Caco-2 (cell line): ENCODE measurements around the gene TMEM239. TPM values are rescaled to one million over a fixed set of nuclear protein-coding genes. Genes with fewer than 3 reads are reported as not detected.

Source experiments
- BruUV-seq: library from RNA; stranded (reverse); fragments of 400-500 nt; replicated peaks from 2 replicates; lab custom pipeline; 2021; lab: Mats Ljungman, UMichigan
- CTCF ChIA-PET: fragments of 300-600 bp; sonication (Branson Sonifier 250); formaldehyde crosslinking; loops from one replicate; lab custom pipeline; 2022; ENCODE audit warnings: antibody characterized with exemption; lab: Charles Lee
- POLR2A ChIA-PET: fragments of 300-600 bp; sonication (Branson Sonifier 250); formaldehyde crosslinking; loops from one replicate; lab custom pipeline; 2022; ENCODE audit warnings: antibody characterized with exemption; lab: Charles Lee
- DNase-seq, 2 experiments: peaks; one replicate each; pipeline versions ENCODE4 v3.0.0 to v3.0.0-alpha.2; 2020 to 2022
- H3K27me3 ChIP-seq: replicated peaks from 2 replicates; pipeline ENCODE4 v1.6.0; 2011; ENCODE audit warnings: low read length; ENCODE audit not compliant: control insufficient read depth, insufficient read depth
- H3K36me3 ChIP-seq: 2 replicates; pipeline ENCODE4 v1.5.1; 2011; ENCODE audit warnings: low read length; ENCODE audit not compliant: control insufficient read depth, insufficient read depth
- H3K4me1 ChIP-seq: fragments of 250-450 bp; sonication (Bioruptor Pico); 2 replicates; pipeline ENCODE4 v1.5.1; 2020; ENCODE audit warnings: mild to moderate bottlenecking
- H3K4me3 ChIP-seq: 2 replicates; pipeline ENCODE4 v1.5.1; 2011; ENCODE audit warnings: low read depth, mild to moderate bottlenecking, control low read depth, low read length
- H3K9me3 ChIP-seq: fragments of 250-450 bp; sonication (Bioruptor Pico); 2 replicates; pipeline ENCODE4 v1.5.1; 2020; ENCODE audit warnings: mild to moderate bottlenecking, moderate library complexity
- H3K27ac Mint-ChIP-seq: one replicate; pipeline ENCODE4 v1.8.0; 2022; ENCODE audit warnings: mixed read lengths; ENCODE audit not compliant: unreplicated experiment
- H3K27me3 Mint-ChIP-seq: one replicate; pipeline ENCODE4 v1.8.0; 2022; ENCODE audit warnings: mixed read lengths; ENCODE audit not compliant: insufficient read depth, unreplicated experiment
- H3K36me3 Mint-ChIP-seq: one replicate; pipeline ENCODE4 v1.8.0; 2022; ENCODE audit warnings: mild to moderate bottlenecking, mixed read lengths; ENCODE audit not compliant: insufficient read depth, unreplicated experiment
- H3K4me1 Mint-ChIP-seq: one replicate; pipeline ENCODE4 v1.8.0; 2022; ENCODE audit warnings: low read depth, mixed read lengths; ENCODE audit not compliant: unreplicated experiment
- H3K4me3 Mint-ChIP-seq: one replicate; pipeline ENCODE4 v1.8.0; 2022; ENCODE audit warnings: mild to moderate bottlenecking, moderate library complexity, mixed read lengths; ENCODE audit not compliant: unreplicated experiment
- H3K9me3 Mint-ChIP-seq: one replicate; pipeline ENCODE4 v1.8.0; 2022; ENCODE audit warnings: mixed read lengths; ENCODE audit not compliant: unreplicated experiment
- intact Hi-C: fragments of 100-400 bp; cut with micrococcal nuclease; formaldehyde crosslinking; loops from one replicate; pipeline ENCODE4 v1.10.0; 2022; ENCODE audit not compliant: unreplicated experiment
- total RNA-seq: library from RNA; stranded (reverse); gene quantifications from 2 replicates; pipeline ENCODE4 v1.2.3, GENCODE V29; 2022
- TF ChIP-seq, protein P1 (sequence below), 2 experiments: fragments of 200-600 bp in 1 of 2; IDR thresholded peaks; 1 replicate in 1 of 2; 2 replicates in 1 of 2; pipeline versions ENCODE4 v1.5.1 to v1.8.0; 2011 to 2022; ENCODE audit warnings: antibody characterized with exemption in 1 of 2, control low read depth in 1 of 2, inconsistent platforms in 1 of 2, low read depth in 1 of 2, low read length in 1 of 2, mild to moderate bottlenecking in 1 of 2, moderate library complexity in 1 of 2; ENCODE audit not compliant: insufficient read depth in 1 of 2, severe bottlenecking in 1 of 2, unreplicated experiment in 1 of 2

The TMEM239 gene
- total RNA-seq, 1 experiment from 2014 or later, result not detected

DNA sequence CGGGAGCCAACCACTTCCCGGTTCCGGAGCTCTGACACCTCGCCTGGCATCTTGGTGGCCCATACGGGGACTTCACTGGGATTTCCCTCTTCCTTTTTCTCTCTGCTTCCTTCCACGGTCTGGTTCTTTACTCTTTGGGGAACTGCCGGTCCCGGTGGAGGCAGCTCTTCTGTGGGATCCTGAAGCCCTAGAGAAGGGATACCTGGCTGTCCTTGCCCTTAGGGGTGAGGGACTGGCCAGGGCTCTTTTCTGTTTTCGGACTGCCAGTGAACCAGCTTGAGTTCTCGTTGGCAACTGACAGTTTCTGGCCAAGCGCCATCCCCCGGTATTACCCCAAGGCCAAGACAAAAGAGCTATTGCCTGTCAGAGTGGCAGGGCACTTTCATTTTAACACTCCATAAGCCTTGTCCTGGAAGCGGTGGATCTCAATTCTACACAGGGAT lies 14.9 kb upstream of the TMEM239 start:
- Histone ChIP-seq H3K27me3 (no peaks in the 10 kb centered on the region), H3K4me1 (peaks cover 5% of the 10 kb centered on the region; the same call in 1 of the 2 replicates), H3K36me3 (no peaks in the 10 kb centered on the region), H3K4me3 (no peak overlapping the region), H3K9me3 (no peaks in the 10 kb centered on the region)
- TF ChIP-seq, protein P1, sequence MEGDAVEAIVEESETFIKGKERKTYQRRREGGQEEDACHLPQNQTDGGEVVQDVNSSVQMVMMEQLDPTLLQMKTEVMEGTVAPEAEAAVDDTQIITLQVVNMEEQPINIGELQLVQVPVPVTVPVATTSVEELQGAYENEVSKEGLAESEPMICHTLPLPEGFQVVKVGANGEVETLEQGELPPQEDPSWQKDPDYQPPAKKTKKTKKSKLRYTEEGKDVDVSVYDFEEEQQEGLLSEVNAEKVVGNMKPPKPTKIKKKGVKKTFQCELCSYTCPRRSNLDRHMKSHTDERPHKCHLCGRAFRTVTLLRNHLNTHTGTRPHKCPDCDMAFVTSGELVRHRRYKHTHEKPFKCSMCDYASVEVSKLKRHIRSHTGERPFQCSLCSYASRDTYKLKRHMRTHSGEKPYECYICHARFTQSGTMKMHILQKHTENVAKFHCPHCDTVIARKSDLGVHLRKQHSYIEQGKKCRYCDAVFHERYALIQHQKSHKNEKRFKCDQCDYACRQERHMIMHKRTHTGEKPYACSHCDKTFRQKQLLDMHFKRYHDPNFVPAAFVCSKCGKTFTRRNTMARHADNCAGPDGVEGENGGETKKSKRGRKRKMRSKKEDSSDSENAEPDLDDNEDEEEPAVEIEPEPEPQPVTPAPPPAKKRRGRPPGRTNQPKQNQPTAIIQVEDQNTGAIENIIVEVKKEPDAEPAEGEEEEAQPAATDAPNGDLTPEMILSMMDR (IDR thresholded peaks at IDR 0.05; ENCODE audit: insufficient read depth in 1 of 2, low read depth in 1 of 2, low read length in 1 of 2, severe bottlenecking in 1 of 2, unreplicated experiment in 1 of 2), result no peak
- BruUV-seq, result no TSS peak
- peaks cover 12% of the 10 kb centered on the region for H3K27me3 Mint-ChIP-seq
- H3K36me3 Mint-ChIP-seq, result no peaks in the 10 kb centered on the region
- no peak for DNase-seq
- intact Hi-C loops, result no loop called here
- POLR2A ChIA-PET, result no interaction called here
- no peak overlapping the region for H3K4me3 Mint-ChIP-seq
- CTCF ChIA-PET, result no interaction called here
- H3K9me3 Mint-ChIP-seq, result no peaks in the 10 kb centered on the region
- peaks cover 4% of the 10 kb centered on the region for H3K4me1 Mint-ChIP-seq
- H3K27ac Mint-ChIP-seq, result no peak overlapping the region

- H3K9me3 ChIP-seq, result no peaks in the 10 kb centered on the region
- BruUV-seq, result no TSS peak
- H3K36me3 ChIP-seq, result no peaks in the 10 kb centered on the region
- ChIA-PET CTCF (no interaction called here), POLR2A (interaction anchor here (0.6 kb wide), 1 partner anchor 54 kb away, joined by 4 read pairs; no protein-coding TSS in a partner anchor)
- Mint-ChIP-seq H3K4me3 (no peak overlapping the region), H3K27me3 (peaks cover 9% of the 10 kb centered on the region), H3K9me3 (no peaks in the 10 kb centered on the region), H3K27ac (no peak overlapping the region), H3K4me1 (peaks cover 6% of the 10 kb centered on the region), H3K36me3 (no peaks in the 10 kb centered on the region)
- intact Hi-C loops, result no loop called here
- peaks cover 7% of the 10 kb centered on the region; the same call in 1 of the 2 replicates for H3K4me1 ChIP-seq
- no peak for DNase-seq
- TF ChIP-seq, protein P1 (IDR thresholded peaks at IDR 0.05; ENCODE audit: insufficient read depth in 1 of 2, low read depth in 1 of 2, low read length in 1 of 2, severe bottlenecking in 1 of 2, unreplicated experiment in 1 of 2), result no peak
- H3K4me3 ChIP-seq, result no peak overlapping the region
- H3K27me3 ChIP-seq, result no peaks in the 10 kb centered on the region
Observed at GRCh38 chr20:2804041-2804828, 11.9 kb upstream of the TMEM239 start.

GRCh38 chr20:2804852-2805688 lies 11.1 kb upstream of the TMEM239 start:
- peaks cover 6% of the 10 kb centered on the region for H3K4me1 Mint-ChIP-seq
- H3K27ac Mint-ChIP-seq, result no peak overlapping the region
- no peak overlapping the region for H3K4me3 Mint-ChIP-seq
- Histone ChIP-seq H3K4me1 (peaks cover 7% of the 10 kb centered on the region; the same call in 1 of the 2 replicates), H3K27me3 (no peaks in the 10 kb centered on the region), H3K4me3 (no peak overlapping the region), H3K36me3 (no peaks in the 10 kb centered on the region), H3K9me3 (no peaks in the 10 kb centered on the region)
- H3K27me3 Mint-ChIP-seq, result peaks cover 3% of the 10 kb centered on the region
- ChIA-PET CTCF (no interaction called here), POLR2A (interaction anchor here (0.6 kb wide), 1 partner anchor 53 kb away, joined by 4 read pairs; no protein-coding TSS in a partner anchor)
- H3K9me3 Mint-ChIP-seq, result no peaks in the 10 kb centered on the region
- H3K36me3 Mint-ChIP-seq, result no peaks in the 10 kb centered on the region
- DNase-seq, result no peak
- TF ChIP-seq, protein P1 (IDR thresholded peaks at IDR 0.05; ENCODE audit: insufficient read depth in 1 of 2, low read depth in 1 of 2, low read length in 1 of 2, severe bottlenecking in 1 of 2, unreplicated experiment in 1 of 2), result no peak
- intact Hi-C loops, result no loop called here
- no TSS peak for BruUV-seq
